Measurements from ENCODE around the gene EDNRB.
"Not testable (repeated sequence)": the region's sequence is repeated elsewhere in the genome, so short reads cannot be mapped to it uniquely, and the experiment has no call there.

The EDNRB gene

GRCh38 chr13:77896977-77897376 is 21.7 kb downstream of the EDNRB start:
- no peak for DNase-seq (ENCODE audit: low read depth, low spot score)

DNA sequence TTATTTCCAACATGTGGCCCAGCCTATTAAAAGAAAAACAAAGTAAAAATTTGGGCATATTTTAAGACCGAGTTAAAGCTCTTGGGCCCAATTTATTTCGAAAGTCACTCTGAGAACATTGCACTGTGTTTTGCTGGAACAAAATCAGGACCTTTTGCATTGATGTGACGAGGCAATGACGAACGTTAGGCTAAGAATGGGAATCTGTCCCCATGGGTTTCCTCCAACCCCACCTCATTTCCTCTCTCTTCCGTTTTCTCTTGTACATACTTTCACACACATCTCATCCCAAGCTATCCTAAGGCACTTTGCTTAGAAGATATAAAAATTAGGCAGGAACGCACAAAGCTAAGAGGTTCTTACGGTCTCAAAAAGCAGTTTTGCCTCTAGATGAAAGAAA is 22.1 kb downstream of the EDNRB start:
- no peak for DNase-seq (ENCODE audit: low read depth, low spot score)

DNA sequence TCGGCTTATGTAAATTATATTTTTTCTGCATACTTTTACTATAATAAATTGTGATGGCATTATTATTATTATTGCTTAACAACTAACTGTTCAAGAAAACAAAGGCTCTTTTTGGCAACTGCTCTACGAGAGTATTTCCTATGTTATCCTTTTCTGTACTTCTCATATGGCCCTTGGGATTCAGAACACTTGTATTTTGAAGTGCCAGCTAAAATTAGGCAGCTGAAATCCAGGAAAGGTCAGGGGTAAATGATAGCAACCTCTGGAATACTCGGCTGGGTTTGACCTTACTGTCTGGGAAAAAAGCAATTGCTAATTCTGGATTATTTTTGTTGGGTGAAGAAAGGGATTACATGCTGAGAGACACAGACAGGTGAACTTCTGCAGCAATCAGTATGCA is 23.9 kb downstream of the EDNRB start:
- no peak for DNase-seq (ENCODE audit: low read depth, low spot score)

DNA sequence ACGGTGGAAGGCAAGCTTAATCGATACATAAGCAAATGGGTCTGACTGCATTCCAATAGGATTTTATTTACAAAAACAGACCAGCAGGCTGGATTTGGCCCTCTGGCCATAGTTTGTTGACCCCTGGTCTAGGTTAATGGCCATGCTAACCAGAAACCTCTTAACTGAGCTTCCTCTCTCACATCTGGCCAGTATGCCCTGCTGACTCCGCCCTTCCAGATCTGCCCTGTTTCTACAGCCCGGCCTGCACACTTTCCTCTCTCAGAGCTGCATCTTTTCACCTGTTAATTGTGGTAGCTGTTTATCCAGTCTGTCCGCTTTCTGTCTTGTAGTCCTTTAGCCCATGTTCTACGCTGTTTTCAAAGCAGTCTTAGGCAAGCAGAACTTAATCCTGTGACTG is 25.6 kb downstream of the EDNRB start:
- DNase-seq (ENCODE audit: low read depth, low spot score): no peak

GRCh38 chr13:77892491-77892890 is 26.1 kb downstream of the EDNRB start:
- DNase-seq (ENCODE audit: low read depth, low spot score): no peak

- DNase-seq (ENCODE audit: low read depth, low spot score): no peak
Measured at GRCh38 chr13:77891486-77891885, 27.1 kb downstream of the EDNRB start.

- DNase-seq (ENCODE audit: low read depth, low spot score): no peak
Measured at GRCh38 chr13:77891041-77891440, 27.6 kb downstream of the EDNRB start.

GRCh38 chr13:77883328-77883727 is 35.3 kb downstream of the EDNRB start:
- DNase-seq (ENCODE audit: low read depth, low spot score): no peak

DNA sequence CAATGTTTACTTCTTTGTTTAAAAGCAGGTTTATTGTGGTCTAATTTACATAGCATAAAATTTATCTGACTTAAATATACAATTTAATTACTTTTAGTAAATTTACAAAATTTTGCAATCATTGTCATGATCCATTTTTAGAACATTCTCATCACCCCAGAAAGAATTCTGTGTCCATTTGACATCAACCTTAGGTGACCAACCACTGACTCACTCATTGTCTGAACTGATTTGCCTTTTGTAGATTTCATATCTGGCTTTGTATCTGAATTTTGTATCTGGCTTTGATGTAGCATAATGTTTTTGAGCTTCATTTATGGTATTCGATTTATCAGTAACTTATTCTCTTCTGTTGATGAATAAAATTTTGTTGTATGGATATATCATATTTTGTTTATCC is 40.4 kb downstream of the EDNRB start:
- DNase-seq (ENCODE audit: low read depth, low spot score): no peak

- DNase-seq (ENCODE audit: low read depth, low spot score): no peak
Measured at GRCh38 chr13:77876176-77876575, 42.5 kb downstream of the EDNRB start.

DNA sequence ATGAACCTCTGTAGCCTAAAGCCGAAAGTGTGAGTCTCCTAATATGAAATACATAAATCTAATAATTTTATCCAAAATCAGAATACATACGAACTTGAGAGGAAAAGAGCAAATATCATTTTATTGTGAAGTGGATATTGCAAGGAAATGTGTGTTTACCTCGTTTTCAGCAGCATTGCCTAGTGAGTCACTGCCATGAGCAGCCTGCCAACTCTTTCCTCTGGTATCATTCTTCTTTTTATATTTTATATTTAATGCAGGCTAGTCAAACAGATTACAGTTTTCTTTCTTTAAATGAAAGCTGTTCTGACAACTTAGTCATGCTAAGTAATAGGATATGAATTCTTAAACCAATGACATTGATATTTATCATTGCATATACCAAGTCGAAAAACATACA is 44.2 kb downstream of the EDNRB start:
- no peak for DNase-seq (ENCODE audit: low read depth, low spot score)

DNA sequence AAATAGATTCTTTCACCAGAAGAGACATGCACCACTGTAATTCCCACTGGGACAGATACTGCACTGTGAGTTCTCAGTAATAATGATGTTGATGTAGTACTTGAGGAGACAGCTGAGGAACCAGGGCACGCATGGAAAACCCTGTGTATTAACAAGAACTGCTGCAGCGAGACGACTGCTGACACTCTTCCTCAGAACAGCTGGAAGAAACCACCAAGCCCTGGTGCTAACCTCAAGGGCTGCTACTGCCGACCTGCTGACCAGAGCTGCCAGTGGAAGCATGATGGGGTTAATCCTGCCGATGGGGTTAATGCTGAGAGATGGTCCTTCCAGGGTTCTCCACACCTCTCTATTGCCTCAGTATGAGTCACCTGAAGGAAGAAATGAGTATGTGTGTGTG is 45.6 kb downstream of the EDNRB start:
- no peak for DNase-seq (ENCODE audit: low read depth, low spot score)

DNA sequence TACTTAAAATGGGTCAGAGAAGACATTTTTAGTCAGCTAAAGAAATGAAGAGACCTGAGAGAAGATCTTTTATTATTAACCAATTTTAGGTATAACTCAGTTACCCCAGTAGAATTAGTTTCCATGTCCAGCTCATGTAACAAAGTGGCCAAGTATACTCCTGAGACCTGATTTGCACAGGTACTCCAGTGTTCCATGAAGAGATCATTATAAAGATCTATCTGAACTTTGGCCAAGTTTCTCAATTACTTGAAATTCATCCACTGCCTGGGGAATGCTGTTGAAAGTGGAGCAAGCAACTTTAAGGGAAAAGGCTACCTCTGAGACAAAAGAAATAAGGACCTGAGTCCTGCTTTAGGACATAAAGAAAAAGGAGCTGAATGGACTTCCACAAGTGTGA is 47.0 kb downstream of the EDNRB start:
- DNase-seq (ENCODE audit: low read depth, low spot score): no peak

DNA sequence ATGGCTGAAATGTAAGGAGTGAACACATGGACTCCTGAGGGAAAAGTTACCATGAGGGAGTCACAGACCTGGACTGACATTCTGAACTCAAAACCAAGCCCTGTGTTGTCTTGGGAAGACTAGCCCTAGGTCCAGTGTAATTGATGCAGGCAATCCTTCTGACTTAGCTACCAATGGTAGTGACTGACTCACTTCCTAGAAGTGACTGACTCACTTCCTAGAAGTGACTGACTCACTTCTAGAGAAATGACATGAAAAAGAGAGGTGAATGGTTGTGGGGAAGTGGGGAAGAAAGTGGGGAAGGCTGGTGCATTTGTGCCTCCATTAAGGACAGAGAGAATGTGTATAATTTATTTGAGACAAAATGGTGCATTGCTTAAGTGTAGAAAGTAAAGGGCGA is 49.9 kb downstream of the EDNRB start:
- no peak for DNase-seq (ENCODE audit: low read depth, low spot score)

GRCh38 chr13:77866971-77867370 is 51.7 kb downstream of the EDNRB start:
- no peak for DNase-seq (ENCODE audit: low read depth, low spot score)

- DNase-seq (ENCODE audit: low read depth, low spot score): no peak
Measured at GRCh38 chr13:77865622-77866021, 53.0 kb downstream of the EDNRB start.

DNA sequence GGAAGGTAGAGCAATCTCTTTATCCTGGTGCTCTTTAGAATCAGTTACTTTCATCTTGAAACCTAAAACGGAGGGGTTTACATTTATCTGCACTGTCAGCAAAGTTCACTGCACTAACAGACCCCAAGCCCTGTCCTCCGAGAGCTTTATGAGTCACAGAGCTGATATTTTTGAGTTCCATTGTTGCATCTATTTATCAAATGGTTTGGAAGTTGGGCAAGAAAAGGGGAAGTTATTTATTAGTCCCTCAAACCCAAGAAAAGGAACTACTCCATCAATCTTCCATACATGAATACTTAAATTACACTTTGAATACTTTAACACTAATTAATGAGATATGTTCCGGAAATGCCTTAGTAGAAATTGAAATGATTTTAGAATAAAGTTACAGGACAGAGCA is 55.5 kb downstream of the EDNRB start:
- DNase-seq (ENCODE audit: low read depth, low spot score): no peak

DNA sequence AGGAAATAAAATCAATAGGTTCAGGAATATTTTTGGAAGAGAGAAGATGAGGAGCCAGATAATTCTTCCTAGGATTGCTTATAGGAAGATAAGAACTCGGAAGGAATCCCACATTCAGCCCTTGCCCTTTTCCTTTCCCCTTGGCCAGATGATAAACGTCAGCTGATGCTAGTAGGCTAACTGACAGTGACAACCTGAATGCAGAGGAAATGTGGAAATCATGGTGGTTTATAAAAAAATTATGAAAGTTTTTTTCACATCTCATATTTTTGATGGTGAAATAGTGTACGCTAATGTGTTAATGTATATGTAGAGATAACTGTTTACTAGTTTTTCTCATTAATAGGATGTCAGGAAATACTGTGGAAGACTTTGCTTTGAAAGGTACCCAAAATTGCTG is 56.9 kb downstream of the EDNRB start:
- no peak for DNase-seq (ENCODE audit: low read depth, low spot score)

- DNase-seq (ENCODE audit: low read depth, low spot score): no peak
Measured at GRCh38 chr13:77860507-77860981, 58.1 kb downstream of the EDNRB start.

DNA sequence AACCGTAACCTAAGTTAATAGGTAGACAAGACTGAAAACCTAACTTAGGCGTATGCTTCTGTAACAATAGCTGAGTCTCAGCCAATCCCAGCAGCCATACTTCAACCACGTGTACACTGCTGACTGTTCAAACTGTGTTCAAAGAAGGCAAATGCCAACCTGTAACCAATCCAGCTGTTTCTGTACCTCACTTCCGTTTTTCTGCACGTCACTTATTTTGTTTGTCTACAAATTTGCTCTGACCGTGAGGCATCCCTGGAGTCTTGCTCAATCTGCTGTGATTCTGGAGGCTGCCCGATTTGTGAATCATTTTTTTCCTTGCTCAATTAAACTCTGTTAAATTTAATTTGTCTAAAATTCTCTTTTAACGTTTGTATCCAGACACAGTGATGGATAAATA is 59.2 kb downstream of the EDNRB start:
- DNase-seq (ENCODE audit: low read depth, low spot score): no peak

GRCh38 chr13:77857531-77858209 is 61.0 kb downstream of the EDNRB start:
- DNase-seq (ENCODE audit: low read depth, low spot score): no peak

- DNase-seq (ENCODE audit: low read depth, low spot score): peak; percentile 99
Measured at GRCh38 chr13:77853703-77854102, 64.9 kb downstream of the EDNRB start.

GRCh38 chr13:77848050-77848449 is 70.6 kb downstream of the EDNRB start:
- DNase-seq (ENCODE audit: low read depth, low spot score): not testable (repeated sequence)

GRCh38 chr13:77846173-77846572 is 72.5 kb downstream of the EDNRB start:
- DNase-seq (ENCODE audit: low read depth, low spot score): no peak
